GM12878 (cell line): Measurements from ENCODE around the gene SLC9A8.

ENCODE experiments used
- SKIL ChIP-seq: fragments of 450-650 bp; IDR thresholded peaks from 2 replicates; pipeline ENCODE4 v1.6.1; 2017; ENCODE audit warnings: mild to moderate bottlenecking, low read depth, inconsistent platforms; ENCODE audit not compliant: poor library complexity, severe bottlenecking
- TF ChIP-seq, protein P1 (sequence below): fragments of 450-650 bp; formaldehyde crosslinking; IDR thresholded peaks from 2 replicates; pipeline ENCODE4 v1.5.0; 2022; ENCODE audit warnings: mild to moderate bottlenecking, missing genetic modification characterization

DNA sequence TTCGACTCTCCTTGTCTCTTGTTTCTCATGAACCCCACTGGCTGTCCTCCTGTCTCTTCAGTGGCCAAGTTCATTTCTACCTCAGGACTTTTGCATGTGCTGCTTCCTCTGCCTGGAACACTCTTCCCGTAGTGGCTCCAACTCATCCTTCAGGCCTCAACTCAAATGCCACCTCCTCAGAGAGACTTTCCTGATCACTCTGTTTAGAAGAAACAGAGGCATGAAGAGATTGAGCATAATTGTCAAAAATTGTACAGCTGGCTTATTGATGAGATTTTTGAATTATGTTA lies 17.5 kb upstream of the SLC9A8 start:
- TF ChIP-seq SKIL: no peak
- TF ChIP-seq, protein P1, sequence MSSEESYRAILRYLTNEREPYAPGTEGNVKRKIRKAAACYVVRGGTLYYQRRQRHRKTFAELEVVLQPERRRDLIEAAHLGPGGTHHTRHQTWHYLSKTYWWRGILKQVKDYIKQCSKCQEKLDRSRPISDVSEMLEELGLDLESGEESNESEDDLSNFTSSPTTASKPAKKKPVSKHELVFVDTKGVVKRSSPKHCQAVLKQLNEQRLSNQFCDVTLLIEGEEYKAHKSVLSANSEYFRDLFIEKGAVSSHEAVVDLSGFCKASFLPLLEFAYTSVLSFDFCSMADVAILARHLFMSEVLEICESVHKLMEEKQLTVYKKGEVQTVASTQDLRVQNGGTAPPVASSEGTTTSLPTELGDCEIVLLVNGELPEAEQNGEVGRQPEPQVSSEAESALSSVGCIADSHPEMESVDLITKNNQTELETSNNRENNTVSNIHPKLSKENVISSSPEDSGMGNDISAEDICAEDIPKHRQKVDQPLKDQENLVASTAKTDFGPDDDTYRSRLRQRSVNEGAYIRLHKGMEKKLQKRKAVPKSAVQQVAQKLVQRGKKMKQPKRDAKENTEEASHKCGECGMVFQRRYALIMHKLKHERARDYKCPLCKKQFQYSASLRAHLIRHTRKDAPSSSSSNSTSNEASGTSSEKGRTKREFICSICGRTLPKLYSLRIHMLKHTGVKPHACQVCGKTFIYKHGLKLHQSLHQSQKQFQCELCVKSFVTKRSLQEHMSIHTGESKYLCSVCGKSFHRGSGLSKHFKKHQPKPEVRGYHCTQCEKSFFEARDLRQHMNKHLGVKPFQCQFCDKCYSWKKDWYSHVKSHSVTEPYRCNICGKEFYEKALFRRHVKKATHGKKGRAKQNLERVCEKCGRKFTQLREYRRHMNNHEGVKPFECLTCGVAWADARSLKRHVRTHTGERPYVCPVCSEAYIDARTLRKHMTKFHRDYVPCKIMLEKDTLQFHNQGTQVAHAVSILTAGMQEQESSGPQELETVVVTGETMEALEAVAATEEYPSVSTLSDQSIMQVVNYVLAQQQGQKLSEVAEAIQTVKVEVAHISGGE (CRISPR knock-in tag): no peak
